ENCODE data around the gene TARBP1.

Gene TARBP1

DNA sequence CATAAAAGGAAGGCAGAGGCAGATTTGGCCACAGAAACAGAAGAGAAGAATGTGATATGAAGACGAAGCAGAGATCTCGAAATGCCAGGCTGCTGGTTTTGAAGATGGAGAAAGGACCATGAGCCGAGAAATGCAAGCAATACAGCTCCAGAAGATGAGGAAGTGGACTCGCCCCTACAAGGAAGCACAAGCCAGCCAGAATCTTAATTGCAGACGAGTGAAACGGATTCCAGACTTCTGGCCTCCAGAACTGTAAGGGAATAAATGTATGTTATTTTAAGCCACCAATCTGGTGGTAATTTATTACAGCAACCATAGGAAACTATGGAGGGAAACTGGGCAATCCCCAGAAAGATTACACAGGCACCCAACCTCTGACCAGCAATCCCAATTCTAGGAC, 24.1 kb downstream of the TARBP1 start:
- in situ Hi-C loops (cut with MboI; ENCODE audit: low pct_unique_long_range_greater_than_20kb, low sequenced_read_pairs, unreplicated experiment), result no loop called here
- TF ChIP-seq CTCF (IDR thresholded peaks at IDR 0.05; ENCODE audit: extremely low read depth, insufficient read depth, missing control alignments), result no peak
- DNase-seq (ENCODE audit: low spot score), result no peak

GRCh38 chr1:234452406-234452965, 26.5 kb downstream of the TARBP1 start:
- no peak for TF ChIP-seq CTCF (IDR thresholded peaks at IDR 0.05; ENCODE audit: extremely low read depth, insufficient read depth, missing control alignments)
- no peak for DNase-seq (ENCODE audit: low spot score)
- in situ Hi-C loops (cut with MboI; ENCODE audit: low pct_unique_long_range_greater_than_20kb, low sequenced_read_pairs, unreplicated experiment), result no loop called here

DNA sequence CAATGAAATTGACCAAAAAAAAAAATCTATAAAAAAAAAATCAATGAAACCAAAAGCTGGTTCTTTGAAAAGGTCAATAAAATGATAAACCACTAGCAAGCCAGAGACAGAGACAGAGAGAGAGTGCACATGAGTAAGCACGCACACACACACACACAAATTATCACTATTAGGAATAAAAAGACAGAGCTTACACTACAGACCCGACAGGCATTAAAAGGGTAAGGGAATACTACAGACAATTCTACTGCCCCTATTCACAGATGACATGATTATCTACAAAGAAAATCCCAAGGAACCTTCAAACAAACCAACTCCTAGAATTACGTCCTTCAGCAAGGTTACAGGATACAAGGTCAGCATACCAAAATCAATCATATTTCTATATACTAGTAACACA, 38.6 kb downstream of the TARBP1 start:
- no peak for DNase-seq (ENCODE audit: low spot score)
- in situ Hi-C loops (cut with MboI; ENCODE audit: low pct_unique_long_range_greater_than_20kb, low sequenced_read_pairs, unreplicated experiment), result no loop called here
- TF ChIP-seq CTCF (IDR thresholded peaks at IDR 0.05; ENCODE audit: extremely low read depth, insufficient read depth, missing control alignments), result no peak

DNA sequence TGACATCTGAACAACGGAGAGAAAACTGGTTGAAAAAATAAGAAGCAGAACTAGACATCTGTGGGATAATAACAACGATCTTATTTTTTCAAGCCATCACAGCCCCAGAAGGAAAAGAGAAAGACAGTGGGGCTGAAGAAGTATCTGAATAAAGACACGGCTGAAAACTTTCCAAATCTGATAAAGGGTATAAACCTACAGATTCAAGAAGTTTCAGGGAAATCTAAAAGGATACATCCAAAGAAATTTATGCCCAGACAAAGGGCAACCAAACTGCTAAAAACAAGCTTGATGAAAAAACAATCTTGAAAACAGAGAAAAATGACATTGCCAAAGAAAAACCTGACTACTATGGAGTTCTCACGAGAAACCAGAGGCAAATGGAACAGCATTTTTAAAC, 40.4 kb downstream of the TARBP1 start:
- no peak for TF ChIP-seq CTCF (IDR thresholded peaks at IDR 0.05; ENCODE audit: extremely low read depth, insufficient read depth, missing control alignments)
- in situ Hi-C loops (cut with MboI; ENCODE audit: low pct_unique_long_range_greater_than_20kb, low sequenced_read_pairs, unreplicated experiment), result no loop called here
- DNase-seq (ENCODE audit: low spot score), result no peak

DNA sequence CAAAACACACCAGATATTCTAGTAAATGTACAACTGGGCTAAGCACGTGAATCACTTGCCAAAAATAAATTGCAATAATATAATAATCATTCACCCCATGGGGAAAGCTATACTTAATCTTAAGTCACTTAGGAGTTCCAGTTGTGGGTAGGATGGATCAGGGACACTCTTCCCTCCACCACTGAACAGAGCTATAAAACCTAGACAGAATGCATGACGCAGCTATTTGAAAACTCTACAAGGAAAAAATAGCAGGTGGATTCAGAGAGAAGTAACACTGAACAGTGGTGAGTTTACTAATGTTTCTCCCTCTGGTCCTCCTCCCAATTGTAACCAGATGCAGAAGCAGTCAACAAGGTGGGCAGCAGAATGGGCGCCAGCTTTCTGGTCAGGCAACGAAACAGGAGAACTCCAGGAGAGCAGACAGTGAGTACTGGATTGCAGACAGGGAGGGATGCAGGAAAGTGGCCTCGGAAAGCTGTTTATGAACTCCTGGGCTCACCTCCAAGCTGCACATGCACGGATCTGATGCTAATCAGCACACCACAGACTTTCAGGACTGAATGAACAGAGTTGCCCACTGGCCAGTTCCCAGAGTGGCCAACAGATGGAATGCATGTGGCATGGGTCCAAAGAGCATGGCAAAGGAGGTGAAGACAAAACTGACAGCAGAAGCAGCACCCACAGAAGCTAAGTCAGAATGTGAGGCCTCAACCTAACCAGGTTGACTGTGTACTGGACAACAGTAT, 41.4 kb downstream of the TARBP1 start:
- DNase-seq (ENCODE audit: low spot score), result no peak
- TF ChIP-seq CTCF (IDR thresholded peaks at IDR 0.05; ENCODE audit: extremely low read depth, insufficient read depth, missing control alignments), result no peak
- in situ Hi-C loops (cut with MboI; ENCODE audit: low pct_unique_long_range_greater_than_20kb, low sequenced_read_pairs, unreplicated experiment), result no loop called here

GRCh38 chr1:234435620-234436019, 43.4 kb downstream of the TARBP1 start:
- in situ Hi-C loops (cut with MboI; ENCODE audit: low pct_unique_long_range_greater_than_20kb, low sequenced_read_pairs, unreplicated experiment), result no loop called here

More at GRCh38 chr1:234435620-234436019, 43.4 kb downstream of the TARBP1 start:
- DNase-seq (ENCODE audit: low spot score), result no peak
- no peak for TF ChIP-seq CTCF (IDR thresholded peaks at IDR 0.05; ENCODE audit: extremely low read depth, insufficient read depth, missing control alignments)
